Measurements from ENCODE around the gene IFNA4.

GRCh38 chr9:21141427-21141882 lies 45.9 kb downstream of the IFNA4 start, which contains the start of gene IFNW1:
- no peak for TF ChIP-seq ZNF138 (tag by site-specific recombination; IDR thresholded peaks at IDR 0.05; ENCODE audit: borderline replicate concordance)
- no peak for TF ChIP-seq ZEB2 (tag by site-specific recombination; IDR thresholded peaks at IDR 0.05)
- TF ChIP-seq CTCF (tag by site-specific recombination; IDR thresholded peaks at IDR 0.05) = no peak

Measured in HEK293 (cell line).